PC-9 (cell line): ENCODE data around the gene EVPLL. TPM values are rescaled to one million over a fixed set of nuclear protein-coding genes. Genes with fewer than 3 reads are reported as not detected.

Experiments used
- BruUV-seq: library from RNA; stranded (reverse); fragments of 400-500 nt; replicated peaks from 2 replicates; lab custom pipeline; 2021; lab: Mats Ljungman, UMichigan
- CTCF ChIA-PET: fragments of 300-600 bp; sonication (Branson Sonifier 250); formaldehyde crosslinking; loops from one replicate; lab custom pipeline; 2022; ENCODE audit warnings: antibody characterized with exemption; lab: Charles Lee
- POLR2A ChIA-PET: fragments of 300-600 bp; sonication (Branson Sonifier 250); formaldehyde crosslinking; loops from one replicate; lab custom pipeline; 2022; ENCODE audit warnings: antibody characterized with exemption; ENCODE audit not compliant: unreplicated experiment; lab: Charles Lee
- DNase-seq, 2 experiments: peaks; one replicate each; pipeline versions ENCODE4 v3.0.0 to v3.0.0-alpha.2; 2015 to 2022; ENCODE audit warnings: mixed read lengths in 1 of 2
- H2AFZ ChIP-seq: fragments of 200-600 bp; sonication (generic); 2 replicates; pipeline ENCODE4 v1.8.1; 2017; ENCODE audit warnings: antibody characterized with exemption
- H3F3A ChIP-seq: fragments of 200-600 bp; sonication (generic); 2 replicates; pipeline ENCODE4 v1.8.1; 2017; ENCODE audit warnings: antibody characterized with exemption, mild to moderate bottlenecking, low read depth; ENCODE audit not compliant: insufficient read depth
- H3K27ac ChIP-seq: fragments of 200-600 bp; sonication (generic); 2 replicates; pipeline ENCODE4 v1.6.1; 2016; ENCODE audit warnings: mixed run types
- H3K27me3 ChIP-seq: fragments of 200-600 bp; sonication (generic); 2 replicates; pipeline ENCODE4 v1.6.1; 2016; ENCODE audit warnings: low read depth, mixed run types; ENCODE audit not compliant: insufficient read depth
- H3K36me3 ChIP-seq: fragments of 200-600 bp; sonication (generic); 2 replicates; pipeline ENCODE4 v1.6.1; 2016; ENCODE audit warnings: low read depth, mixed run types
- H3K4me1 ChIP-seq: fragments of 200-600 bp; sonication (generic); replicated peaks from 2 replicates; pipeline ENCODE4 v1.6.1; 2016; ENCODE audit warnings: mixed run types; ENCODE audit not compliant: insufficient read depth
- H3K4me2 ChIP-seq: fragments of 200-600 bp; sonication (generic); 2 replicates; pipeline ENCODE4 v1.6.1; 2017; ENCODE audit warnings: mixed run types
- H3K4me3 ChIP-seq: fragments of 200-600 bp; sonication (generic); 2 replicates; pipeline ENCODE4 v1.6.1; 2016; ENCODE audit warnings: mixed run types
- H3K79me2 ChIP-seq: fragments of 200-600 bp; sonication (generic); 2 replicates; pipeline ENCODE4 v1.6.1; 2017; ENCODE audit warnings: low read depth, mixed run types
- H3K9me2 ChIP-seq: fragments of 200-600 bp; sonication (generic); 2 replicates; pipeline ENCODE4 v1.8.1; 2017; ENCODE audit warnings: mild to moderate bottlenecking; ENCODE audit not compliant: insufficient read depth
- H3K9me3 ChIP-seq: fragments of 200-600 bp; sonication (generic); 2 replicates; pipeline ENCODE4 v1.8.1; 2016; ENCODE audit warnings: low read depth; ENCODE audit not compliant: insufficient read depth
- H4K20me1 ChIP-seq: fragments of 200-600 bp; sonication (generic); 2 replicates; pipeline ENCODE4 v1.8.1; 2017; ENCODE audit not compliant: insufficient read depth
- EZH2 ChIP-seq: fragments of 200-600 bp; sonication (generic); IDR thresholded peaks from 2 replicates; pipeline ENCODE4 v1.8.0; 2017; ENCODE audit warnings: antibody characterized with exemption, low read depth
- intact Hi-C: fragments of 100-400 bp; cut with micrococcal nuclease; formaldehyde crosslinking; loops from one replicate; pipeline ENCODE4 v1.10.0; 2022; ENCODE audit not compliant: unreplicated experiment
- total RNA-seq: library from RNA; stranded (reverse); gene quantifications from 2 replicates; pipeline ENCODE4 v1.2.3, GENCODE V29; 2021
- TF ChIP-seq, protein P1 (sequence below): fragments of 200-600 bp; sonication (generic); conservative IDR thresholded peaks from 2 replicates; pipeline ENCODE4 v1.6.1; 2017; ENCODE audit warnings: mixed run types, antibody characterized with exemption, mild to moderate bottlenecking, moderate library complexity

EVPLL gene
- total RNA-seq, 1 experiment from 2014 or later = 5.7 TPM

DNA sequence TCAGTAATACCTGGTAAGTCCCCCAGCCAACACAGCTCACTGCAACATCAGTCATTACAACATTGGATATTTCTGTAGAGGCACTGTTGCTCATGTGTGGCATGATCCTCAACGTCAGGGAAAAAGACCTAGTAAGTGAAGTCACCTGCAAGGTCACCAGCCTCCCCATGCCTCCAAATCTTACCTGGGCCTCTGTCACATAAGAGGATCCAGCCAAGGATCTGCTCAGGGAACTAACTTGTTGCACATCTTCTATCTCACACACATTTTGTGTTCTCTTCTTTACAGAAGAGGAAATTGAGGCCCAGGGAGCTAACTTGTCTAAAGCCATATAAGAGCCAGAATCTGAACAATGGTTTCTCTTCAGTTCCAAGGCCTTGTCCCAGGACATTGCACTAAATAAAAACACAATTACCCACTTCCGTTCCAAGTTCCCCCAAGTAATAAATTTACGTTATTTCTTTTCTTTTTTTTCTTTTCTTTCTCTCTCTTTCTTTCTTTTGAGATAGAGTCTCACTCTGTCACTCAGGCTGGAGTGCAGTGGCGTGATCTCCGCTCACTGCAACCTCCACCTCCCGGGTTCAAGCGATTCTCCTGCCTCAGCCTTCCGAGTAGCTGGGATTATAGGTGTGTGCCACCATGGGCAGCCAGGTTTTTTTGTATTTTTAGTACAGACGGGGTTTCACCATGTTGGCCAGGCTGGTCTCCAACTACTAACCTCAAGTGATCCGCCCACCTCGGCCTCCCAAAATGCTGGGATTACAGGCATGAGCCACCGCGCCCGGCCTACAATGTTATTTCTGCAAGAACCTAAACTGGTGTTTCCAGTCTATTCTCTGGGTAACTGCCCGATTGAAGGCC, 15.5 kb upstream of the EVPLL start:
- ChIA-PET POLR2A (interaction anchor here (0.6 to 0.8 kb wide), 5 partner anchors 15 to 1386 kb away, joined by 3 to 8 read pairs (median 5); partner anchors contain the start of genes ALDH3A1 and ALDH3A2), CTCF (interaction anchor here (0.6 to 0.7 kb wide), 2 partner anchors 50 to 1082 kb away, joined by 6 to 17 read pairs; no protein-coding TSS in a partner anchor)
- intact Hi-C loops = loop anchor here (2.0 kb wide), 1 partner anchor 15 kb away; the partner anchor contains the start of gene EVPLL
- Histone ChIP-seq H3K27me3 (no peaks in the 10 kb centered on the region), H3K4me2 (peak overlapping the region; percentile 86), H2AFZ (peak overlapping the region; percentile 89), H3K9me3 (no peaks in the 10 kb centered on the region), H4K20me1 (no peaks in the 10 kb centered on the region), H3F3A (peaks cover 26% of the 10 kb centered on the region), H3K9me2 (no peaks in the 10 kb centered on the region), H3K4me3 (peak overlapping the region; percentile 75), H3K79me2 (peaks cover 26% of the 10 kb centered on the region), H3K4me1 (peaks cover 19% of the 10 kb centered on the region), H3K36me3 (no peaks in the 10 kb centered on the region), H3K27ac (no peak overlapping the region)
- TSS peak; percentile 58 for BruUV-seq
- TF ChIP-seq, protein P1, sequence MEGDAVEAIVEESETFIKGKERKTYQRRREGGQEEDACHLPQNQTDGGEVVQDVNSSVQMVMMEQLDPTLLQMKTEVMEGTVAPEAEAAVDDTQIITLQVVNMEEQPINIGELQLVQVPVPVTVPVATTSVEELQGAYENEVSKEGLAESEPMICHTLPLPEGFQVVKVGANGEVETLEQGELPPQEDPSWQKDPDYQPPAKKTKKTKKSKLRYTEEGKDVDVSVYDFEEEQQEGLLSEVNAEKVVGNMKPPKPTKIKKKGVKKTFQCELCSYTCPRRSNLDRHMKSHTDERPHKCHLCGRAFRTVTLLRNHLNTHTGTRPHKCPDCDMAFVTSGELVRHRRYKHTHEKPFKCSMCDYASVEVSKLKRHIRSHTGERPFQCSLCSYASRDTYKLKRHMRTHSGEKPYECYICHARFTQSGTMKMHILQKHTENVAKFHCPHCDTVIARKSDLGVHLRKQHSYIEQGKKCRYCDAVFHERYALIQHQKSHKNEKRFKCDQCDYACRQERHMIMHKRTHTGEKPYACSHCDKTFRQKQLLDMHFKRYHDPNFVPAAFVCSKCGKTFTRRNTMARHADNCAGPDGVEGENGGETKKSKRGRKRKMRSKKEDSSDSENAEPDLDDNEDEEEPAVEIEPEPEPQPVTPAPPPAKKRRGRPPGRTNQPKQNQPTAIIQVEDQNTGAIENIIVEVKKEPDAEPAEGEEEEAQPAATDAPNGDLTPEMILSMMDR = no peak
- no peak for TF ChIP-seq EZH2
- no peak for DNase-seq

DNA sequence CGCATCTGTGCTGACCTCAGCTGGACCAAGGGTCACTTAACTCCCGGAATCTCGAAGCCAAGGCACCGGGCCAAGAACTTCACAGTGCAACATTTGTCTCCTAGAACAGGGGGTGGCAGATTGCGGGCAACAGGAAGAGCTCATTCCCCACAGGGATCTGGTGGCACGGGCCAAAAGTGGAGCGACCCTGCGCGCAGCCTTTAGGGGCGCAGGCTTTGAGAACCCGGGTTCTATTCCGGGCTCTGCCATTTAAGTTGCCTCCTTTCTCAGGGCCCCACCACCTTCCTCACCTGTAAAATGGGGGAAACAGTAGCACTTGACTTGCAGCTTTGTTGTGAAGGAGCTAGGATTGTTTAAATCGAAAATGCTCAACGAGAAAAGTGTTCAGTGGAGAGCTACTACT, 14.9 kb upstream of the EVPLL start:
- Histone ChIP-seq H2AFZ (peak overlapping the region; percentile 89), H3K79me2 (peaks cover 26% of the 10 kb centered on the region), H4K20me1 (no peaks in the 10 kb centered on the region), H3K9me3 (no peaks in the 10 kb centered on the region), H3K27ac (peak overlapping the region; percentile 24; the same call in 1 of the 2 replicates), H3K9me2 (no peaks in the 10 kb centered on the region), H3K36me3 (no peaks in the 10 kb centered on the region), H3K4me3 (peak overlapping the region; percentile 75), H3K4me2 (peak overlapping the region; percentile 86), H3K4me1 (peaks cover 14% of the 10 kb centered on the region), H3F3A (peaks cover 20% of the 10 kb centered on the region), H3K27me3 (no peaks in the 10 kb centered on the region)
- no TSS peak for BruUV-seq
- peak; percentile 89 to 91 for DNase-seq
- ChIA-PET POLR2A (interaction anchor here (0.5 to 1.1 kb wide), 6 partner anchors 14 to 1386 kb away, joined by 3 to 8 read pairs (median 4); partner anchors contain the start of gene ALDH3A1), CTCF (interaction anchor here (0.6 kb wide), 1 partner anchor 1082 kb away, joined by 17 read pairs; no protein-coding TSS in a partner anchor)
- TF ChIP-seq, protein P1 = no peak
- no peak for TF ChIP-seq EZH2
- intact Hi-C loops = loop anchor here (2.0 kb wide), 1 partner anchor 14 kb away; the partner anchor contains the start of gene EVPLL
